Subcutaneous abdominal adipose tissue (tissue), 5 donors: ENCODE results near the gene WWOX.

Experiments used
- H3K27ac ChIP-seq: one replicate; pipeline ENCODE4 v1.7.0; 2013; ENCODE audit warnings: low read depth, mild to moderate bottlenecking, inconsistent platforms, low read length, moderate library complexity
- H3K27me3 ChIP-seq, 5 donors: one replicate each; pipeline ENCODE4 v1.7.0; 2013; ENCODE audit warnings: low read length in 5 of 5, inconsistent platforms in 1 of 5; ENCODE audit not compliant: control insufficient read depth in 5 of 5, insufficient read depth in 4 of 5
- H3K36me3 ChIP-seq, 5 donors: one replicate each; pipeline ENCODE4 v1.7.0; 2013; ENCODE audit warnings: low read length in 5 of 5; ENCODE audit not compliant: control insufficient read depth in 5 of 5, insufficient read depth in 5 of 5
- H3K4me1 ChIP-seq, 5 donors: one replicate each; pipeline ENCODE4 v1.7.0; 2013; ENCODE audit warnings: low read length in 5 of 5, mild to moderate bottlenecking in 3 of 5, moderate library complexity in 1 of 5; ENCODE audit not compliant: control insufficient read depth in 5 of 5, insufficient read depth in 5 of 5
- H3K4me3 ChIP-seq, 5 donors: one replicate each; pipeline ENCODE4 v1.7.0; 2013; ENCODE audit warnings: low read length in 5 of 5, low read depth in 1 of 5
- H3K9ac ChIP-seq, 5 donors: one replicate each; pipeline ENCODE4 v1.7.0; 2013; ENCODE audit warnings: low read length in 5 of 5, mild to moderate bottlenecking in 4 of 5, moderate library complexity in 3 of 5
- H3K9me3 ChIP-seq, 5 donors: one replicate each; pipeline ENCODE4 v1.7.0; 2013; ENCODE audit warnings: low read length in 5 of 5; ENCODE audit not compliant: control insufficient read depth in 5 of 5
- donor health status: healthy.
- donor health status: healthy.
- donor health status: healthy.
- donor health status: healthy.
- donor health status: healthy.

The WWOX gene

DNA sequence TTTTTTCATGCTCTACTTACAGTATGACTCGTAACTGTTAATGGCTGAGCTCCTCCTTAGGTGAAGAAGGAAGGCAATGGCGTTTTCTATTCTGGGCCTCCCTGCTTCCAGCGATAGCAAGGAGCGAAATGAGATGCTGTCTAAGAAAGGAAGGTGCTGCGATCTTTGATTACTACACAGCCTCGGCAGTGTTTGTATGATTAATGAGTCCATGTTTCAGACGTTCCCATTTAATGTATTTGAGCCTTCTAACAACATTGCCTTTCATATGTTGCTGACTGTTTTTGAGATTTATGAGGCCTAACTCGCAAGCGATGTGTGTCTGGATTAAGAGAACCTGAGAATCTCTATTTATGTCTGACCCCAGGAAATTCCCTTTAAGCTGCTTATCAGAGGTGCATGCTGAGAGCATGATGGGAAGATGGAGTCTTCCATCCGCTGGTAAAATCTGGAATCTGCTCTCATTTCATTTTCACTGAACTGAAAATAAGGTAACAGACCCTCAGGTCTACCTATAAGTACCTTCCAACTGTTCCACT lies 403.4 kb downstream of the WWOX start:
- H3K9me3 ChIP-seq, result no peaks in the 10 kb centered on the region
- no peaks in the 10 kb centered on the region for H3K36me3 ChIP-seq
- no peaks in the 10 kb centered on the region for H3K27me3 ChIP-seq
- peaks cover 6 to 34% (median 30%) of the 10 kb centered on the region in 5 donors for H3K4me1 ChIP-seq
- no peak overlapping the region for H3K9ac ChIP-seq
- no peak overlapping the region for H3K27ac ChIP-seq
- H3K4me3 ChIP-seq, result no peak overlapping the region

DNA sequence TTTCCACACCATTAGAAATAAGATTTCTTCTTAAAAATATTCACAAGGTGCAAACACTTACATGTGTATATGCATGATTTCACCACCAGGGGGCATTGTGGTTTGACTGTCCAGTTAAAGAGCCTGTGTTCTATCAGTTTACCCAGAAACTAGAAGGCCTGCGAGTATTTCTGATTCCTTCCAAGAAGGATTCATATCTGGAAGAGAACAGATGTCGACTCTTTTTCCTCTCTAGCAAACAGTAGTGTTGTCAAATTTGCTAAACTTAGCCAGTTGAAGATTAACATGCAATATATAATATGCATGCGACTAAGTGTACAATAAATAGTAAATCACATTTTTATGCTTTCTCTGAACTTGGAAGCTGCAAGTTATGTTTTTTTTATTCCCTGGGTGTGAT lies 404.1 kb downstream of the WWOX start:
- peak overlapping the region; percentile 82 for H3K27ac ChIP-seq
- H3K36me3 ChIP-seq, result no peaks in the 10 kb centered on the region
- no peaks in the 10 kb centered on the region for H3K9me3 ChIP-seq
- H3K4me3 ChIP-seq, result no peak overlapping the region
- H3K4me1 ChIP-seq, result peaks cover 6 to 34% (median 30%) of the 10 kb centered on the region in 5 donors
- no peaks in the 10 kb centered on the region for H3K27me3 ChIP-seq
- no peak overlapping the region for H3K9ac ChIP-seq

DNA sequence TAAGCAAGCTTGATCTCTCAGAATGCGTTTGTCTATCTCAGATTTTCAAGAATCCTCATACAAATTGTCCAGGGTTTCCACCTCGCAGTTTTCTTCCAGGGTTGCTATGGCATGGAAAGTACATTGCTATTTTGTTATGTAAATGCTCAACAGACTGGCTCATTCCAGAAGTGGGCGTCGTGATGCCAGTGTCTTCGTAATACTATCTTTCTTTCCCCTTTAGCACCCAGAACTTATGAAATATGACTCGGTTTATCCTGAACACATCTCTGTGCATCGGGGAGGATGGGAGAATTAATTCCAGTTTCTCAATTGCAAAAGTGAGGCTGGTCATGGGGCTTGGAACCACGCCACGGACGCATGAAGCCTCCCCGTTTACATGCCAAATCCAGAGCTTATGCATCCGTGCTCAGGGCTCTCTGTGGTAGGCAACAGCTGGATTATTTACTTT lies 405.0 kb downstream of the WWOX start:
- H3K27ac ChIP-seq, result peak overlapping the region; percentile 82
- no peak overlapping the region for H3K9ac ChIP-seq
- no peaks in the 10 kb centered on the region for H3K27me3 ChIP-seq
- H3K4me3 ChIP-seq, result no peak overlapping the region
- peaks cover 6 to 34% (median 30%) of the 10 kb centered on the region in 5 donors for H3K4me1 ChIP-seq
- H3K9me3 ChIP-seq, result no peaks in the 10 kb centered on the region
- H3K36me3 ChIP-seq, result no peaks in the 10 kb centered on the region

DNA sequence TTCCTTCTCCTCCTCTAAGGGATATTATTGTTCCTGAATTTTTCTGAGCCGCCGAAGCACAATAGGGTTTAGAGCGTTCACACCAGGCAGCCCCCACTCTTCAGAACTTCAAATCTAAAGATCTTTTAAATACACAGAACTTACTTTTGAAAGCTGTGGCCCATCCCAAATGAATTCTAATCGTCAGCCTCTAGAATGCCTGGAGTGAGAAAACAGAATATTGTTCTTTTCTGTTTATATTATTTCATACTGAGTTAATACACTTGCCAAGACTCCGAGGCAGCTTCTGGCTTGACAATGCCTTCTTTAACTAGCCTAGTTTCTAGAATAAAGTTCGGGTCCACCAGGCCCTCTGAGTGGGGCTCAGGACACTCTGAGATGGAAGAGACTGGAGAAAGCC lies 405.6 kb downstream of the WWOX start:
- Histone ChIP-seq H3K36me3 (no peaks in the 10 kb centered on the region), H3K9ac (peak overlapping the region in 2 of 5 donors; percentile 49), H3K9me3 (no peaks in the 10 kb centered on the region), H3K4me3 (peak overlapping the region in 2 of 5 donors; percentile 55 to 61), H3K27me3 (no peaks in the 10 kb centered on the region), H3K27ac (peak overlapping the region; percentile 82), H3K4me1 (peaks cover 6 to 34% (median 30%) of the 10 kb centered on the region in 5 donors)

DNA sequence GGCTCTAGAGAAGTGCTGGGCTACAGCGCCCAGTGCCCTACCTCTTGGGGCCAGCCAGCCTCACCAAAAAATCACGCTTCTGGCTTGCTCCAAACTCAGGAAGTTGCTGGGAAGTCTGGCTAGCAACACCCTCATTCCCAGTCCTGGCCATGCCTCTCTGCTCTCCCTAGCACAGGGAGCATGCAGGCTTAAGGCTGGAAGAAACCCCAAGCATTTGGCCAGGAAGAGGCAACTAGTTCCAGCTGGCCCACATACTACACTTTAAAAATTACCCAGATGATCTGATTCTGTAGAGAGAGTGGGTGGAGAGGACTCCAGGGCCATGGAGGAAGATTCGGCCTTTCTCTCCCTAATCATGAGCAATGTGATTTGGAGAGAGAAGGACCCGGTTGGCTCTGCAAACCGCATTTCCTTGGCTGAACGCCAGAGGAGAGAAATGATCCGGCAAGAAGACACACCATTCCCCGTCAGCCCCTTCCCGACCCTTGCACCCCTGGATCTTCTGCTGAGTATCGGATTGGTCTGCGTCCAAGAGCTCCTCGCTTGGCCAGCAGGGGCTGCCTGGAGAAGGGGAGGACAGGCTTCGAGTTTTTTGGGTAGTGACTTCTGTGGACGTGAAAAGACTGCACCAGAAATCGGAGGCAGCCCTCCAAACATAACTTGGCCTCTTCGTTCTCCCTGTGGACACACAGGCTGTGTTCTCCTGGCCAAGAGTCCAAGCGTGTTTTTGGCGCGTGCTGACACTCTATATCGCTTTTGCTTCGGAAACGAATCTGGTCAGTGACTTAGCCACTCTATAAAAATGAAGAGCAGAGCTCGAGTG lies 406.3 kb downstream of the WWOX start:
- Histone ChIP-seq H3K9ac (peak overlapping the region in 3 of 5 donors; percentile 23 to 49 (median 49)), H3K27ac (peak overlapping the region; percentile 82), H3K4me3 (peak overlapping the region; percentile 36 to 61 (median 55))

DNA sequence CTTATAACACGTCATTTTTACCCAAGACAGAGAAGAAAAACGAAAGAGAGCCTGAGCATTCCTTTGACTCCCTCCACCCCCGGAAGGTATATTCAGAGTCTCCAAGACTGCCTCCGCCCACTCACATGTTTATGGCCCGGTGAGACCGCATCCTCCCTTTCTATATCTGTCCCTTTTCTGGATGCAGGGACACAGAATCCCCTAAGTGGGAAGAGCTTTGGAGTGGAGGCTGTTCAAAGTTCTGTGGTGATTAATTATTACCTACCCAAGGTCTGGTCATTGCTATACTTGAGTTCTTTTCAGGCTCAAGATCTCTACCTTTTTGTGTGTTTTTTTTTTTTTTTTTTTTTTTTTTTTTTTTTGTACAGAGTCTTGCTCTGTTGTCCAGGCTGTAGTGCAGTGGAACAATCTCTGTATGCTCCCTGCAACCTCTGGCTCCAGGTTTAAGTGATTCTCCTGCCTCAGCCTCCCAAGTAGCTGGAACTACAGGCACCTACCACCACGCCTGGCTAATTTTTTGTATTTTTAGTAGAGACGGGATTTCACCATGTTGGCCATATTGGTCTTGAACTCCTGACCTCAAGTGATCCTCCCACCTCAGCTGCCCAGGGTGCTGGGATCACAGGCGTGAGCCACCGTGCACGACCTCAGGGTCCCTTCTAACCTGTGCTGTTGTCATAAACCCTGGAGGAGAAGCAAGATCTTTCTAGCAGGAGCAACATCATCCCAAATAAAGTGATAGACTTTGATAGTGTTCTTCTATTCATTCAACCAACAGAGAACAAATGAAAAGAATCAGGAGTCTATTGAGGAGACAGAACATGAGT lies 407.1 kb downstream of the WWOX start:
- Histone ChIP-seq H3K4me3 (peak overlapping the region; percentile 36 to 61 (median 55)), H3K9me3 (no peaks in the 10 kb centered on the region), H3K27me3 (no peaks in the 10 kb centered on the region), H3K9ac (no peak overlapping the region), H3K36me3 (no peaks in the 10 kb centered on the region), H3K27ac (peak overlapping the region; percentile 82), H3K4me1 (peaks cover 6 to 34% (median 30%) of the 10 kb centered on the region in 5 donors)

More for the DNA sequence above, 406.3 kb downstream of the WWOX start:
- H3K4me1 ChIP-seq, result peaks cover 6 to 34% (median 30%) of the 10 kb centered on the region in 5 donors
- H3K36me3 ChIP-seq, result no peaks in the 10 kb centered on the region
- no peaks in the 10 kb centered on the region for H3K9me3 ChIP-seq
- no peaks in the 10 kb centered on the region for H3K27me3 ChIP-seq

DNA sequence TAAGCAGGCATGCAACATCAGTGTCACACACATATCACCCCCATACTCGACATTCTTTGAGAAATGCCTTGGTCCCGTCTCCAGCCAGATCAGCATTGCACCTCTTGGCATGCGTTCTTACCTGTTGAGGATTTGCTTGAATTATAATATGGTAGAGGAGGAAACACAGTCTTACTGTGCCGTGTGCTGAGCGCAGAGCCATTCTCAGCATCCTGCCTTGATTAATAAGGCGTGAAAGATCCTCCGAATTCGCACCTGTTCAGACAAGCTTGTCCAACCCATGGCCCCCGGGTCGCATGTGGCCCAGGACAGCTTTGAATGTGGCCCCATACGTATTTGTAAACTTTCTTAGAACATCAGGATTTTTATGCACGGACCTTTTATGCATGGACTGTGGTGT lies 408.1 kb downstream of the WWOX start:
- Histone ChIP-seq H3K9ac (no peak overlapping the region), H3K9me3 (no peaks in the 10 kb centered on the region), H3K4me3 (no peak overlapping the region), H3K4me1 (peaks cover 6 to 34% (median 30%) of the 10 kb centered on the region in 5 donors), H3K27me3 (no peaks in the 10 kb centered on the region), H3K27ac (no peak overlapping the region), H3K36me3 (no peaks in the 10 kb centered on the region)

DNA sequence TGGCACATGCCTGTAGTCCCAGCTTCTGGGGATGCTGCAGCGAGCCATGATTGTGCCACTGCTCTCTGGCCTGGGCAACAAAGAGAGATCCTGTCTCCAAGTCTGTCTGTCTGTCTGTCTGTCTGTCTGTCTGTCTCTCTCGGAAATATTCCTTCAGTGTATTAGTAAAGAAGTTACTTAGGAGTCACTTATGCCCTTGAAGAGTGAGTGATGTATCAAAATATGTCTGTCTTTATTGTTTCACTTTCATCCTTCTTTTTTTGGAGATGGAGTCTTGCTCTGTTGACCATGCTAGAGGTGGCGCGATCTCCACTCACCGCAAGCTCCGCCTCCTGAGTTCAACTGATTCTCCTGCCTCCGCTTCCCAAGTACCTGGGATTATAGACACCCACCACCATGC lies 410.5 kb downstream of the WWOX start:
- H3K27ac ChIP-seq, result no peak overlapping the region
- no peak overlapping the region for H3K4me3 ChIP-seq
- H3K9me3 ChIP-seq, result no peaks in the 10 kb centered on the region
- H3K36me3 ChIP-seq, result no peaks in the 10 kb centered on the region
- no peaks in the 10 kb centered on the region for H3K27me3 ChIP-seq
- H3K4me1 ChIP-seq, result peaks cover 6 to 18% (median 15%) of the 10 kb centered on the region in 5 donors
- no peak overlapping the region for H3K9ac ChIP-seq

GRCh38 chr16:78510496-78510895 lies 411.0 kb downstream of the WWOX start:
- Histone ChIP-seq H3K9ac (no peak overlapping the region), H3K9me3 (no peaks in the 10 kb centered on the region), H3K4me1 (peaks cover 1 to 13% (median 10%) of the 10 kb centered on the region in 5 donors), H3K36me3 (no peaks in the 10 kb centered on the region), H3K27me3 (no peaks in the 10 kb centered on the region), H3K4me3 (no peak overlapping the region), H3K27ac (no peak overlapping the region)
